Hippocampal formation (tissue), 2 donors: ENCODE measurements around the gene ARHGDIB.

Experiments used
- DNase-seq, 2 donors: peaks; one replicate each; lab custom pipeline; 2025; lab: John Stamatoyannopoulos, UW

Gene ARHGDIB

DNA sequence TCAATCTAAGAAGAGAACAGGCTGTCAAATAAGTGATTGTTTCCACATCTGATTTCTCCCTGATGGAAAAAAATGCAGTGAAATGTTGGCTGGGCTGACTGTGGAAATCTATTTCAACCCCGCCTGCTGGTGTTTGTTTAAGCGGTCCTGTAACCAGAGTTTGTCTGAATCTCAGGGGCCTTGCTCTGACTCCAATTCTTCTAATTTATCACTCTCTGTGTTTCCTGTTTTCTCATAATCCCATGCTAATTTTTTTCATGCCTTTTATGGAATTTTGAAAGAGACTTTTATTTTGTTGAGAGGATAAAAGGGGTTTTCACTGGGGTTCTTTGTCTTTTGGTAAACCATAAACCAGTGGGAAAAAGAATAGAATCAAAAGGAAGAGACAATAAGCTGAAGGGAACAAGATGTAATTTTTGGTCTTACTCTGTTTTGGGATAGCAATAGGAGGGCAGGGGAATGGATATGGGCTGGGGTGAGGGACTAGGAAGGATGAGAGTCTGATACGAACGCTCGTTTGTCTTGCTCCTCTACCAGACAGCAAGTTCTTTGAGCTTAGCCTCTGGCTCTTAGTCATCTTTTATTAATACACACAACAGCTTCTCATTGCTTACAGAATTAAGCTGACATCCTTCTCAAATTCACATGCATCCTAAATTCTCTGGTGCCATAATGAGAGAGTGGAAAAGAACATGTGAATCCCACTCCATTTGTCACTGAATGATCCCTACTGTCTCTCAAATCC is 67.7 kb downstream of the ARHGDIB start:
- no peak for DNase-seq

DNA sequence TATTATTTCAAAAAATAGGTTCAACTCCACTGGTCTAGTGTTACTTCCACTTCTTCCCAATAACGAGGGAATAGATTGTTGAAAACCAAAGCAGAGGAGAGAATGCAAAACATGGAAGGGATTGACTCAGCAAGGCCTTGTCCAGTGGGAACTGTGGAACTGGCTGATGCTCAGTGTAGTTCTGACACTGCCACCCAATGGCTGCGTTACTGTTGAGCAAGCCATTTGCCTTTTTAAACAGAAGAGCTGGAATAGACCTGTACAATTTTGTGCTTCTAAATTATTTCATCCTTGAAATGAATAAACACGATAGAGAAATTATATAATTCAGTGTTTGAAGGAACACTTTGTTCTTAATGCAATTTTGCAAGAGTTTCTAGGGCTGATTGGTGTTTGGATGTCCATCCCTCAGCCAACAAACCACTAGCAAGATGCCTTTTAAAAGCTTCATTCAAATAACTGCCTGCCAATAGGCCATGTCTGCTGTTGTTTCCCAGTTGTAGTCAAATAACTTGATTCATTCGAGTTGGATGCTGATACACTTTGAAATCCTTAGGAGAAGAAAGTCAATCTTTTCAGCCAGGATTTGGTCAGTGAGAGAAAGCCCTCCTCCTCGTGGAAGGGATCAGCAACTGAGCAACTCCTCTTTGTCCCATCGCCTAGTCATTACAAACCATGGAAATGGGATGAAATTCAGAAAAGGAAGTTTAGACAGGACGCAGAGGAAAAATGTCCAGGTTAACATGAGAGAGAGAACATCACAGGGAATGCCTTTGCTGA is 68.5 kb downstream of the ARHGDIB start:
- peak; percentile 5 to 18 for DNase-seq
